ENCODE data around the gene IFT43.

Gene IFT43

DNA sequence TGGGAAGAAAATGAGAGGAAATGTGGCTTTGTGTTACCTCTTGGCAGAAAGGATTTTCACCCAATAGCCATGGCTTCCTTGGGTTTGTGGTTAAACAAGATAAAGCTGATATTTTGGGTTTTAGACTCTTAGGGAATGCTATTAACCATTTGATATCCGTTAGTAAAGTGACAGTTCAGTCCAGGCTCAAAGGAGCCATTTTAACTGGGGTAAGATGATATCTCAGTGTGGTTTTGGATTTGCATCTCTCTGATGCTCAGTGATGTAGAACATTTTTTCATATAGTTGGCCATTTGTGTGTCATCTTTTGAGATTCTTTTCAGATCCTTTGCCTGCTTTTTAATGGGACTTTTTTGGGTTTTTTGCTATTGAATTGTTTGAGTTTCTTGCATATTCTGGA lies 30.1 kb downstream of the IFT43 start:
- Histone ChIP-seq H3K9me3 (ENCODE audit: control insufficient read depth in 1 of 2, low read length in 2 of 2) (peaks cover 0 to 7% of the 10 kb centered on the region in 2 donors), H3K36me3 (ENCODE audit: control insufficient read depth in 1 of 2, insufficient read depth in 2 of 2, low read length in 2 of 2) (peaks cover 11 to 15% of the 10 kb centered on the region in 2 donors), H3K4me1 (ENCODE audit: control insufficient read depth in 1 of 2, insufficient read depth in 2 of 2, low read length in 2 of 2) (peaks cover 0 to 3% of the 10 kb centered on the region in 2 donors), H3K27me3 (ENCODE audit: low read depth, low read length) (no peaks in the 10 kb centered on the region), H3K27ac (ENCODE audit: low read length) (no peak overlapping the region), H3K4me3 (ENCODE audit: low read depth in 1 of 2, low read length in 2 of 2) (no peak overlapping the region)

DNA sequence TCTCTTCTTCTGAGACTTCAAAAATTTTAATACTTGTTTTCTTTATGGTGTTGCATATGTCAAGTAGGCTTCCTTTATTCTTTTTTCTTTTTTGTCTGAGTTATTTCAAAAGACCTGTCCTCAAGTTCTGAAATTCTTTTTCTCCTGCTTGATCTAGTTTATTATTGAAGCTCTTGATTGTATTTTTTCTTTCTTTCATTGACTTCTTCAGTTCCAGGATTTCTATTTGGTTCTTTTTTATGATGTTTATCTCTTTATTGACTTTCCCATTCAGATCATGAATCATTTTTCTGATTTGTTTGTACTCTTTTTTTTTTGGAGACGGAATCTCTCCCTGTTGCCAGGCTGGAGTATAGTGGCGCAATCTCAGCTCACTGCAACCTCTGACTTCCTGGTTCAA lies 34.1 kb downstream of the IFT43 start:
- H3K4me1 ChIP-seq (ENCODE audit: control insufficient read depth in 1 of 2, insufficient read depth in 2 of 2, low read length in 2 of 2): no peaks in the 10 kb centered on the region
- peaks cover 21 to 22% of the 10 kb centered on the region in 2 donors for H3K36me3 ChIP-seq (ENCODE audit: control insufficient read depth in 1 of 2, insufficient read depth in 2 of 2, low read length in 2 of 2)
- H3K9me3 ChIP-seq (ENCODE audit: control insufficient read depth in 1 of 2, low read length in 2 of 2): peaks cover 0 to 7% of the 10 kb centered on the region in 2 donors
- no peak overlapping the region for H3K27ac ChIP-seq (ENCODE audit: low read length)
- no peaks in the 10 kb centered on the region for H3K27me3 ChIP-seq (ENCODE audit: low read depth, low read length)
- no peak overlapping the region for H3K4me3 ChIP-seq (ENCODE audit: low read depth in 1 of 2, low read length in 2 of 2)

DNA sequence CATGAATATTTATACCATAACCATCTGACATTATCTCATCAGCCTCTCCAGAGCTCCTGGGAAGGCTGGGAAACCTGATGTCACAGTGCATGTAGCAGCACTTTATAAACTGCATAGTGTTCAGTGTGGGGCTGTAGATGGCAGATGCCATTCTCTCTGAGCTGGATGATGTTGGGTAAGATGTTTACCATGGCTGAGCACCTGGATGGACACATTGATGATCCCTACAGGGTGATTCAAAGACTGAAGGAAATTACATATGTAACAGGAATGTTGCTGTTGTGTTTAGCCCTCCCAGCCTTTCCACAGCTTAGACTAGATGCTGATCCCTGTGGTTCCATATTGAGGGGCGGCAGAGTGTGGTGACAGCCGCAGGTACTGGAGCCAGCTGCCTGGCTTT lies 37.4 kb downstream of the IFT43 start:
- no peak overlapping the region for H3K4me3 ChIP-seq (ENCODE audit: low read depth in 1 of 2, low read length in 2 of 2)
- no peak overlapping the region for H3K27ac ChIP-seq (ENCODE audit: low read length)
- peaks cover 17 to 20% of the 10 kb centered on the region in 2 donors for H3K36me3 ChIP-seq (ENCODE audit: control insufficient read depth in 1 of 2, insufficient read depth in 2 of 2, low read length in 2 of 2)
- H3K27me3 ChIP-seq (ENCODE audit: low read depth, low read length): no peaks in the 10 kb centered on the region
- no peaks in the 10 kb centered on the region for H3K4me1 ChIP-seq (ENCODE audit: control insufficient read depth in 1 of 2, insufficient read depth in 2 of 2, low read length in 2 of 2)
- H3K9me3 ChIP-seq (ENCODE audit: control insufficient read depth in 1 of 2, low read length in 2 of 2): peaks cover 0 to 7% of the 10 kb centered on the region in 2 donors

DNA sequence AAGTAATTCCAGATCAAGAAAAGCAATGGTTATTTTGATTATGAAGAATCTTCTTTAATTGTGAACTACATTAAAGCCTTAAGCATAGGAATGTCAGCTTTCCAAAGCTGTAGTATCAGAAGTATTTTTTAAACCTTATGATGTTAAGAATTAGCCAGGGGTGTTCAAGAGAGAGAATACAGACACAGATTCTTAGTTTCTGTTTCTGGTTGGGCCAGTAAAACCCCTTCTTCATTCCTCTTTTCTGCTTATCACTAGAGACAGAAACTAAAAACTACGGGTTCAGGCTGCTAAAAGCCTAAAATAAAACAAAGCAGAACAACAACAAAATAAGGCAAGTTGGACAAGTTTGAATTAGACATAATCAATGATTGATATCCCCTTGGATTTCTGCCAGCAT lies 38.2 kb downstream of the IFT43 start:
- Histone ChIP-seq H3K27me3 (ENCODE audit: low read depth, low read length) (no peaks in the 10 kb centered on the region), H3K36me3 (ENCODE audit: control insufficient read depth in 1 of 2, insufficient read depth in 2 of 2, low read length in 2 of 2) (peaks cover 14 to 20% of the 10 kb centered on the region in 2 donors), H3K27ac (ENCODE audit: low read length) (no peak overlapping the region), H3K4me1 (ENCODE audit: control insufficient read depth in 1 of 2, insufficient read depth in 2 of 2, low read length in 2 of 2) (no peaks in the 10 kb centered on the region), H3K9me3 (ENCODE audit: control insufficient read depth in 1 of 2, low read length in 2 of 2) (peaks cover 0 to 7% of the 10 kb centered on the region in 2 donors), H3K4me3 (ENCODE audit: low read depth in 1 of 2, low read length in 2 of 2) (no peak overlapping the region)

- H3K4me3 ChIP-seq (ENCODE audit: low read depth in 1 of 2, low read length in 2 of 2): no peak overlapping the region
- no peaks in the 10 kb centered on the region for H3K27me3 ChIP-seq (ENCODE audit: low read depth, low read length)
- peaks cover 0 to 4% of the 10 kb centered on the region in 2 donors for H3K9me3 ChIP-seq (ENCODE audit: control insufficient read depth in 1 of 2, low read length in 2 of 2)
- H3K27ac ChIP-seq (ENCODE audit: low read length): no peak overlapping the region
- H3K4me1 ChIP-seq (ENCODE audit: control insufficient read depth in 1 of 2, insufficient read depth in 2 of 2, low read length in 2 of 2): no peaks in the 10 kb centered on the region
- peaks cover 16% of the 10 kb centered on the region in 2 donors for H3K36me3 ChIP-seq (ENCODE audit: control insufficient read depth in 1 of 2, insufficient read depth in 2 of 2, low read length in 2 of 2)
These were observed 38.8 kb downstream of the IFT43 start for GRCh38 chr14:76024211-76024907.

- Histone ChIP-seq H3K4me1 (ENCODE audit: control insufficient read depth in 1 of 2, insufficient read depth in 2 of 2, low read length in 2 of 2) (no peaks in the 10 kb centered on the region), H3K27ac (ENCODE audit: low read length) (no peak overlapping the region), H3K9me3 (ENCODE audit: control insufficient read depth in 1 of 2, low read length in 2 of 2) (no peaks in the 10 kb centered on the region), H3K27me3 (ENCODE audit: low read depth, low read length) (no peaks in the 10 kb centered on the region), H3K4me3 (ENCODE audit: low read depth in 1 of 2, low read length in 2 of 2) (no peak overlapping the region), H3K36me3 (ENCODE audit: control insufficient read depth in 1 of 2, insufficient read depth in 2 of 2, low read length in 2 of 2) (peaks cover 27 to 31% of the 10 kb centered on the region in 2 donors)
These were observed 49.0 kb downstream of the IFT43 start for GRCh38 chr14:76034566-76034965.

GRCh38 chr14:76040704-76041103 lies 55.1 kb downstream of the IFT43 start:
- H3K4me1 ChIP-seq (ENCODE audit: control insufficient read depth in 1 of 2, insufficient read depth in 2 of 2, low read length in 2 of 2): no peaks in the 10 kb centered on the region
- no peak overlapping the region for H3K4me3 ChIP-seq (ENCODE audit: low read depth in 1 of 2, low read length in 2 of 2)
- H3K27ac ChIP-seq (ENCODE audit: low read length): no peak overlapping the region
- no peaks in the 10 kb centered on the region for H3K9me3 ChIP-seq (ENCODE audit: control insufficient read depth in 1 of 2, low read length in 2 of 2)
- peaks cover 8 to 9% of the 10 kb centered on the region in 2 donors for H3K36me3 ChIP-seq (ENCODE audit: control insufficient read depth in 1 of 2, insufficient read depth in 2 of 2, low read length in 2 of 2)
- no peaks in the 10 kb centered on the region for H3K27me3 ChIP-seq (ENCODE audit: low read depth, low read length)

DNA sequence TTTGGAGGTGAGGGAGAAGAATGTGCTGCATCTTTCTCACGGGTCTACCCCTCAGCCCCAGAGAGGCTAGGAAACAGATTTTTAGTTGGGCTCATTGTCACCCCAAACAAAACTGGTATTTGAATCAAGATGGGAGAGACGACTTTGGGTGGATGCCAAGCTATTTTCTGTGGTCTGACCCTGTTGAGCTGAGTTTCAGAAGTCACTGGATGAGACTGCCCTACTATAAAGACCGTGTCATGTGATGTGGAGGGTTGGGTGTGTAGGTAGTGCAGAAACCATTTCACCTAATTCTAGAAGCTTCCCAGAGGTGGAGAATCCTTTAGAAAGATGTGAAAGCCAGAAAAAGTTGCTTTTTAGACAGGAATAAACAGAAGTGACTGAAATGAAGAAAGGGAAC lies 60.2 kb downstream of the IFT43 start:
- Histone ChIP-seq H3K4me1 (ENCODE audit: control insufficient read depth in 1 of 2, insufficient read depth in 2 of 2, low read length in 2 of 2) (no peaks in the 10 kb centered on the region), H3K4me3 (ENCODE audit: low read depth in 1 of 2, low read length in 2 of 2) (no peak overlapping the region), H3K27me3 (ENCODE audit: low read depth, low read length) (no peaks in the 10 kb centered on the region), H3K27ac (ENCODE audit: low read length) (no peak overlapping the region), H3K36me3 (ENCODE audit: control insufficient read depth in 1 of 2, insufficient read depth in 2 of 2, low read length in 2 of 2) (peaks cover 4 to 5% of the 10 kb centered on the region in 2 donors), H3K9me3 (ENCODE audit: control insufficient read depth in 1 of 2, low read length in 2 of 2) (no peaks in the 10 kb centered on the region)

- H3K4me3 ChIP-seq (ENCODE audit: low read depth in 1 of 2, low read length in 2 of 2): no peak overlapping the region
- H3K27ac ChIP-seq (ENCODE audit: low read length): no peak overlapping the region
- H3K9me3 ChIP-seq (ENCODE audit: control insufficient read depth in 1 of 2, low read length in 2 of 2): no peaks in the 10 kb centered on the region
- H3K4me1 ChIP-seq (ENCODE audit: control insufficient read depth in 1 of 2, insufficient read depth in 2 of 2, low read length in 2 of 2): no peaks in the 10 kb centered on the region
- no peaks in the 10 kb centered on the region for H3K27me3 ChIP-seq (ENCODE audit: low read depth, low read length)
- H3K36me3 ChIP-seq (ENCODE audit: control insufficient read depth in 1 of 2, insufficient read depth in 2 of 2, low read length in 2 of 2): no peaks in the 10 kb centered on the region
These were observed 64.7 kb downstream of the IFT43 start for GRCh38 chr14:76050250-76050649.

- Histone ChIP-seq H3K36me3 (ENCODE audit: control insufficient read depth in 1 of 2, insufficient read depth in 2 of 2, low read length in 2 of 2) (no peaks in the 10 kb centered on the region), H3K4me1 (ENCODE audit: control insufficient read depth in 1 of 2, insufficient read depth in 2 of 2, low read length in 2 of 2) (no peaks in the 10 kb centered on the region), H3K4me3 (ENCODE audit: low read depth in 1 of 2, low read length in 2 of 2) (no peak overlapping the region), H3K27ac (ENCODE audit: low read length) (no peak overlapping the region), H3K9me3 (ENCODE audit: control insufficient read depth in 1 of 2, low read length in 2 of 2) (no peaks in the 10 kb centered on the region), H3K27me3 (ENCODE audit: low read depth, low read length) (no peaks in the 10 kb centered on the region)
These were observed 65.3 kb downstream of the IFT43 start for GRCh38 chr14:76050797-76051392.

DNA sequence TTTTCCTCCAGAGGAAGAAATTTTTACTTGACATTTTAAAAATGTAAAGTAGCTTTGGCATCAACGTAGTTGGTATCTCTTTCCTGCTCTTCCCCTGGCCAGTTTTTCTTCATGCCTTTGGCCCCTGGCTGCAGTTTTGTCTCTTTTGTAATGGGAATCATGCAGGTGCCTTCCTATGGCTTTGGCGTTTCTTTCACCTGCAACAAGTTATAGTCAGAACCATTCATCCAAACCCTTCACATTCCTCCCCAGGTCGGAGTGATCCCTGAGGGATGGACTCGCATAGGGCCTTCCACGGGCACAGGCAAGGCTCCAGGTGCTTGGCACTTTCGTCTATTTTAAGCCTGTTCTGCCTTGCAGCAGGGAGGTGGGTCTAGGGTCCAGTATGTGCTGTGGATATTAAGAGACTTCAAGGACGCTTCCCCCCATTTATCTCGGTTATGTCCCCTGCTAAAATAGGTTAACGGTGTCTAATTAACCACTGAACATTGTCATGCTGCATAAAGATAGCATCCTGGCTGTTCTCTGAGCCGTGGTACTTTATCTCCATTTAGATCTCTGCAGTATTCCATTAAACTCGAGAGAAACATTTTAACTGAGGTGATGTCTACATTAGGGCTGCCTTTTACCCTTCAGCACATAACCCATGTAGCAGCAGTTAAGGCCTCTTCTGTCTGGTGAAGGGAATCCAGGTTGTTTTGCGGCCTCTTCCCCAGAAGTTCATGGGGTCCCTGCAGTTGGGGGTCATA lies 66.3 kb downstream of the IFT43 start:
- Histone ChIP-seq H3K4me3 (ENCODE audit: low read depth in 1 of 2, low read length in 2 of 2) (no peak overlapping the region), H3K27me3 (ENCODE audit: low read depth, low read length) (no peaks in the 10 kb centered on the region), H3K9me3 (ENCODE audit: control insufficient read depth in 1 of 2, low read length in 2 of 2) (no peaks in the 10 kb centered on the region), H3K4me1 (ENCODE audit: control insufficient read depth in 1 of 2, insufficient read depth in 2 of 2, low read length in 2 of 2) (no peaks in the 10 kb centered on the region), H3K27ac (ENCODE audit: low read length) (no peak overlapping the region), H3K36me3 (ENCODE audit: control insufficient read depth in 1 of 2, insufficient read depth in 2 of 2, low read length in 2 of 2) (no peaks in the 10 kb centered on the region)

Measured in muscle layer of duodenum (tissue), 2 donors.